OCI-LY7 (cell line): ENCODE results near the gene PLCE1.
"Not testable (repeated sequence)": the region's sequence is repeated elsewhere in the genome, so short reads cannot be mapped to it uniquely, and the experiment has no call there.

Experiments
- EZH2phosphoT487 ChIP-seq: fragments of 200-600 bp; sonication (generic); IDR thresholded peaks from 2 replicates; pipeline ENCODE4 v1.6.1; 2018; ENCODE audit warnings: low read depth, borderline replicate concordance, mild to moderate bottlenecking, mixed run types, antibody characterized with exemption, low read length, moderate library complexity, mixed read lengths
- TF ChIP-seq, protein P1 (sequence below): fragments of 200-600 bp; sonication (generic); conservative IDR thresholded peaks from 2 replicates; pipeline ENCODE4 v1.5.1; 2014; ENCODE audit warnings: mild to moderate bottlenecking, antibody characterized with exemption, low read length, moderate library complexity, mixed read lengths

GRCh38 chr10:93960988-93961387 lies 32.7 kb upstream of the PLCE1 start:
- TF ChIP-seq, protein P1, sequence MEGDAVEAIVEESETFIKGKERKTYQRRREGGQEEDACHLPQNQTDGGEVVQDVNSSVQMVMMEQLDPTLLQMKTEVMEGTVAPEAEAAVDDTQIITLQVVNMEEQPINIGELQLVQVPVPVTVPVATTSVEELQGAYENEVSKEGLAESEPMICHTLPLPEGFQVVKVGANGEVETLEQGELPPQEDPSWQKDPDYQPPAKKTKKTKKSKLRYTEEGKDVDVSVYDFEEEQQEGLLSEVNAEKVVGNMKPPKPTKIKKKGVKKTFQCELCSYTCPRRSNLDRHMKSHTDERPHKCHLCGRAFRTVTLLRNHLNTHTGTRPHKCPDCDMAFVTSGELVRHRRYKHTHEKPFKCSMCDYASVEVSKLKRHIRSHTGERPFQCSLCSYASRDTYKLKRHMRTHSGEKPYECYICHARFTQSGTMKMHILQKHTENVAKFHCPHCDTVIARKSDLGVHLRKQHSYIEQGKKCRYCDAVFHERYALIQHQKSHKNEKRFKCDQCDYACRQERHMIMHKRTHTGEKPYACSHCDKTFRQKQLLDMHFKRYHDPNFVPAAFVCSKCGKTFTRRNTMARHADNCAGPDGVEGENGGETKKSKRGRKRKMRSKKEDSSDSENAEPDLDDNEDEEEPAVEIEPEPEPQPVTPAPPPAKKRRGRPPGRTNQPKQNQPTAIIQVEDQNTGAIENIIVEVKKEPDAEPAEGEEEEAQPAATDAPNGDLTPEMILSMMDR: not testable (repeated sequence)
- not testable (repeated sequence) for TF ChIP-seq EZH2phosphoT487
